Neural crest cell (in vitro differentiated cells): ENCODE measurements around the gene PAK4. TPM values are rescaled to one million over a fixed set of nuclear protein-coding genes. Genes with fewer than 3 reads are reported as not detected.
A peak's percentile ranks its signal among the peaks of the same experiment; 100 is the strongest.

Experiments used
- DNase-seq: peaks from one replicate; pipeline ENCODE4 v3.0.0; 2021; ENCODE audit warnings: low read depth, mixed read lengths, low spot score
- H3K27ac Mint-ChIP-seq: one replicate; pipeline ENCODE4 v1.8.0; 2021; ENCODE audit warnings: mild to moderate bottlenecking, mixed read lengths; ENCODE audit not compliant: unreplicated experiment
- H3K27me3 Mint-ChIP-seq: 2 replicates; pipeline ENCODE4 v1.8.0; 2021; ENCODE audit warnings: low read depth, mild to moderate bottlenecking, mixed read lengths
- H3K36me3 Mint-ChIP-seq: 2 replicates; pipeline ENCODE4 v1.8.0; 2021; ENCODE audit warnings: low read depth, mild to moderate bottlenecking, mixed read lengths
- H3K4me1 Mint-ChIP-seq: 2 replicates; pipeline ENCODE4 v1.8.0; 2021; ENCODE audit warnings: mixed read lengths
- H3K4me3 Mint-ChIP-seq: one replicate; pipeline ENCODE4 v1.8.0; 2021; ENCODE audit warnings: mild to moderate bottlenecking, mixed read lengths
- H3K9me3 Mint-ChIP-seq: 2 replicates; pipeline ENCODE4 v1.8.0; 2021; ENCODE audit warnings: mixed read lengths
- CTCF ChIP-seq: fragments of 200-600 bp; sonication (generic); conservative IDR thresholded peaks from 2 replicates; pipeline ENCODE4 v1.5.0; 2021; ENCODE audit warnings: antibody characterized with exemption, mild to moderate bottlenecking
- total RNA-seq: library from RNA; stranded (reverse); gene quantifications from 2 replicates; pipeline ENCODE4 v1.2.1, GENCODE V29; 2021

The PAK4 gene
- total RNA-seq, 1 donor from 2014 or later: 54.4 TPM

GRCh38 chr19:39190768-39191167 lies 65.2 kb downstream of the PAK4 start:
- TF ChIP-seq CTCF: no peak
- no peak for DNase-seq
- Mint-ChIP-seq H3K36me3 (no peaks in the 10 kb centered on the region), H3K4me1 (peaks cover 13% of the 10 kb centered on the region), H3K27me3 (peaks cover 40% of the 10 kb centered on the region), H3K9me3 (no peaks in the 10 kb centered on the region), H3K27ac (no peak overlapping the region), H3K4me3 (no peak overlapping the region)

- peaks cover 59% of the 10 kb centered on the region for H3K27me3 Mint-ChIP-seq
- H3K4me3 Mint-ChIP-seq: no peak overlapping the region
- H3K9me3 Mint-ChIP-seq: no peaks in the 10 kb centered on the region
- no peak overlapping the region for H3K27ac Mint-ChIP-seq
- DNase-seq: no peak
- H3K36me3 Mint-ChIP-seq: no peaks in the 10 kb centered on the region
- peaks cover 12% of the 10 kb centered on the region for H3K4me1 Mint-ChIP-seq
- TF ChIP-seq CTCF: no peak
Observed at GRCh38 chr19:39192846-39193245, 67.3 kb downstream of the PAK4 start.

GRCh38 chr19:39193803-39194202 lies 68.2 kb downstream of the PAK4 start:
- Mint-ChIP-seq H3K36me3 (no peaks in the 10 kb centered on the region), H3K27me3 (peaks cover 66% of the 10 kb centered on the region), H3K27ac (peak overlapping the region; percentile 71), H3K4me3 (no peak overlapping the region), H3K9me3 (no peaks in the 10 kb centered on the region), H3K4me1 (peaks cover 12% of the 10 kb centered on the region)
- DNase-seq: no peak
- no peak for TF ChIP-seq CTCF

GRCh38 chr19:39194832-39195542 lies 69.4 kb downstream of the PAK4 start:
- peaks cover 12% of the 10 kb centered on the region for H3K4me1 Mint-ChIP-seq
- H3K4me3 Mint-ChIP-seq: no peak overlapping the region
- TF ChIP-seq CTCF: no peak
- H3K27ac Mint-ChIP-seq: no peak overlapping the region
- no peak for DNase-seq
- no peaks in the 10 kb centered on the region for H3K36me3 Mint-ChIP-seq
- H3K9me3 Mint-ChIP-seq: no peaks in the 10 kb centered on the region
- H3K27me3 Mint-ChIP-seq: peaks cover 70% of the 10 kb centered on the region

- peaks cover 70% of the 10 kb centered on the region for H3K27me3 Mint-ChIP-seq
- no peak for DNase-seq
- no peak for TF ChIP-seq CTCF
- no peak overlapping the region for H3K4me3 Mint-ChIP-seq
- no peaks in the 10 kb centered on the region for H3K9me3 Mint-ChIP-seq
- no peaks in the 10 kb centered on the region for H3K36me3 Mint-ChIP-seq
- H3K27ac Mint-ChIP-seq: no peak overlapping the region
- H3K4me1 Mint-ChIP-seq: peaks cover 12% of the 10 kb centered on the region
Observed at GRCh38 chr19:39195755-39196154, 70.2 kb downstream of the PAK4 start.
